ENCODE data around the gene SLAMF6.

Gene SLAMF6

DNA sequence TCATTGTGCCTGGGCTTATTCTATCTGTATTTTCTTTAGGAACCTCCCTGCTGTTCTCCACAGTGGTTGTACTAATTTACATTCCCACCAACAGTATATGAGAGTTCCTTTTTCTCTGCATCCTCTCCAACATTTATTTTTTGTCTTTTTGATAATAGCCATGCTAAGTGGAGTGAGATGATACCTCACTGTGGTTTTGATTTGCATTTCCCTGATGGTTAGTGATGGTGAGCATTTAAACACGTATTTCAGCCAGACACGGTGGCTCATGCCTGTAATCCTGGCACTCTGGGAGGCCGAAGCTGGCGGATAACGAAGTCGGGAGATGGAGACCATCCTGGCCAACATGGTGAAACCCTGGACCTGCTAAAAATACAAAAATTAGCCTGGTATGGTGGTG, 57.9 kb downstream of the SLAMF6 start:
- no peak for DNase-seq

- DNase-seq: no peak
These were observed 62.3 kb downstream of the SLAMF6 start for GRCh38 chr1:160460683-160461287.

DNA sequence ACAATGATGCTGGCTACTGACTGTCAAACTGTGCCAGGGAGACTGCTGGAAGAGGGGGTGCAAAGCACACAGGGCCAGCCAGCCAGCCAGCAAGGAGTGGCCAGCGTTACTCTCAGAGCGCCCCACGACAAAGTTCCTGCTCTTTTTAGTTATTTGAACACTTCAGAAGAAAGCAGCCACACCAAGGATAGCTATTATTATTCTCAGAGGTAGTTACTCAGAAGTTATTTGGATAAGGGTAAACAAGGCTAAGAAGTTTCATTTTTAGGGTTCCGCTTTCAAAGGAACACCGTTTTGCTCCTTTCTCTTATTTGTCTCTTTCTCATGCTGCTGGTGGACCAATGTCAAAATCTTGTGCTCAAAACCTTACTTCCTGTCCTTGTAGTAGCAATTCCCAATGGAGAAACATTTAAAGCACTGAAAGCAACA, 62.8 kb downstream of the SLAMF6 start:
- no peak for DNase-seq

- no peak for DNase-seq
These were observed 63.4 kb downstream of the SLAMF6 start for GRCh38 chr1:160459687-160460086.

DNA sequence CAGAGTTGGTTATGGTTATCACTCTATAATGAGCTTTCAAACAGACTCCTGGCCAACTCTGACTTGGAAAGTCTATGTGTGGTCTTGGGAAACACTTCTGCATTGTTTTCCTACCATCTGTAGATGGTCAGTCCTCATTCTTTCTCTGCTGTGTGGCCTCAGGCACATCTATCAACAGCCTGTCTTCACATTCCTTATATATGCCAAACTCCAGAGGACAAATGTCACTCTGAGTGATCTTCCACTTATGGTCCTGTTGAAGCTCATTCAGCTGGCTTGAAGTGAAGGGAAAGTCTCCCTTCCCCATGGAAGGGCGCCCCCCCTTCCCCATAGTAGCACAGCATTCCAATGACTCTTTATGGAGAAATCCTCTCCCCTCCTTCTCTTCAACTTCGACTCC, 64.0 kb downstream of the SLAMF6 start:
- DNase-seq: no peak

GRCh38 chr1:160455153-160455517, 67.9 kb downstream of the SLAMF6 start:
- no peak for DNase-seq

DNA sequence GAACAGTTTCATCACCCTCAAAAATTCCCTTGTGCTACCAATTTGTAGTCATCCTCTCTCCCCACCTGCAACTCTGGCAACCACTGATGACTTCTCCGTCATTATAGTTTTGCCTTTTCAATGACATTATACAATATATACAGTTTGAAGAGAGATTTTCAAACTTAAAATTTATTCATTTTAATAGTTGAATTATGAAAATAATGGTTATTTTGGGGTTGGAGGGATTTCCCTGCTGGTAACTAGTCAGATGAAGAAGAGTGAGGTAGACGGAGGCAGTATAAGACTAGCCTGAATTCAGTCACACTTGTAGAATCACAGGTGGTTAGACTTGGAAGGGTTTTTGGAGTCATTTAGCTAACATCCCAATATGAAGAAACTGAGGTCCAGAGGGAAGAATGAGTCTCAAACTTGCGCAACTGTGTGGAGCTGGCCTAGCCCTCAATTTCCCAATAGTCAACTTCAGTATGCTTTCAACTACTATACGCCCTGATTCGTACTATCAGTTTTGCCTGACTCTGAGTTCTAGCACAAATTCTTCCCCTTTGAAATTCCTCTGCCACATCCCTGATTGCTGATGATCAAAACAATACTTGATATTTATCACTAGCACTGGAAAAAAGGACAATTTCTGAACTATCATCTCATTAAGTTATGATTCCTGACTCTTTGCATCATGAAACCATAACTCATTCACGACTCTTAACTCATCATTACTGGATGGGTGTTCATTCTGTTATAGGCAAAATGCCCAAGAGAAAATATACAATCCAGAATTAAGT, 68.5 kb downstream of the SLAMF6 start:
- no peak for DNase-seq

DNA sequence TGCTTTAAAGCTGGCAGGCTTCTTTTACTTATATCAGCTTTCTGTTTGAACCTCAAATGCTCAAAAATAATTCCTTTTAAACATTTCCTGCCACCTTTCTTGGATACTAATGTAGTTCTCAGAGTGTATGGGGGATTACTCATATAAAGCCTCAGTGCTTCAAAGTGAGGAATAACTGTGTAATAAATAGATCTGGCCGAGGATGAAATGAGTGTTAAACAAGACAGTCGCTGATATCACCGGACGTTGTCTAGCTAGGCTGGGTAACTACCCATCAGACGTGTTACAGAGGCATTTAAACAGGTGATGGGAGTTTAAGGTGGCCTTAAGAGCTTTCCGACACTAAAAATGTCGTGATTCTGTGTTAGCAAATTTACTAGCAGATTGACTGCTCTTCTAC, 69.6 kb downstream of the SLAMF6 start:
- no peak for DNase-seq

DNA sequence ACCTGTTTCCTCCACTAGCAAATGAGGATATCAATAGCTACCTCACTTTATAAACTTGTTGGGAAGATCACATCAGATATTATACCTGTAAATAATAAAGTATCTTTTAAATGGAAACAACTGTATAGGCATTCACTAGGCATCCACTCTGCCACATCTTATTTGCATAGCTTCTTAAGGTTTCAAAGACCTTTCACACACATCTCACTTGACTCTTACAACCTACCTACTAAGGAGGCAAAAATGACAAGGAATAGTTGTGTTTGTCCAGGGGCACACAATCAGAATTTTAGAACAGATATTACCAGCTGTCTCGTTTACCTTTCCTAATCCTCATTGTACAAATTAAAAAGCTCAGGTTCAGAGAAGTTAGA, 71.2 kb downstream of the SLAMF6 start:
- DNase-seq: no peak

- no peak for DNase-seq
These were observed 71.8 kb downstream of the SLAMF6 start for GRCh38 chr1:160451119-160451858.

DNA sequence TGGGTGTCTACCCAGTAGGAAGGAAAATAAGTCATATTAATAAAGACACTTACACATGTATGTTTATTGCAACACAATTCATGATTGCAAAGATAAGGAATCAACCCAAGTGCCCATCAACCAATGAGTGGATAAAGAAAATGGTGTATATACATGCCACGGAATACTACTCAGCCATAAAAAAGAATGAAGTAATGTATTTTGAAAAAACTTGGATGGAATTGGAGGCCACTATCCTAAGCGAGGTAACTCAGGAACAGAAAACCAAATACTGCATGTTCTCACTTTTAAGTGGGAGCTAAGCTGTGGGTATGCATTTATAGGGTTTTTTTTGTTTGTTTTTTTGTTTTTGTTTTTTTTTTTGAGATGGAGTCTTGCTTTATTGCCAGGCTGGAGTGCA, 73.6 kb downstream of the SLAMF6 start:
- no peak for DNase-seq

- DNase-seq: no peak
These were observed 76.0 kb downstream of the SLAMF6 start for GRCh38 chr1:160446945-160447600.

- DNase-seq: no peak
These were observed 83.3 kb downstream of the SLAMF6 start for GRCh38 chr1:160439718-160440117.

GRCh38 chr1:160438935-160439334, 84.1 kb downstream of the SLAMF6 start:
- DNase-seq: no peak

DNA sequence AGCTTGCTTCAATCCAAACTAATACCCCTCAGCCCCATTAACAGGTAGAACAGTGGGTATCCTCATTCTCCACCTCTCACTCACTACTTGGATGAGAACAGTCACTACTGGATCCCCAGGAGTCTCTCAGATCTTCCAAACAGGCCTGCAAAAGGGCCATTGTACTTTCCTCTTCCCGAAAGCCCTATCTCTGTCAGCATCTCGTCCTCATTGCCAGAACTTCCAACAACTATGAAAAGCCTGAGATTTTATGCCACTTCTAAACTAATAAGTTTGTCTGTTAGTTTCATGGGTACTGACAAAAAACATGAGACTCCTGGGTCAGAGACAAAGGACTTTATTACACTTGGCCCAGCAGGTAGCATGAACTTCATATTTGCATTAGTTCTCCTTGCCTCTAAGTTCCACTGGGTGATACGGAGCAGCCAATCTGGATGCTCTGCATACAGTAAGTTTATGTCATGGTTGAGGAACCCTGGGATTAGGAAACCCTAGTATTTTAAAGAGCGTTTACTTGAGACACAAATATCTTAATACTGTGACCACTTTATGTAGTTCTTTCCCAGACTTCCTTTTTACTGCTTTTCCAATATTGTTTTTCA, 84.6 kb downstream of the SLAMF6 start:
- no peak for DNase-seq

DNA sequence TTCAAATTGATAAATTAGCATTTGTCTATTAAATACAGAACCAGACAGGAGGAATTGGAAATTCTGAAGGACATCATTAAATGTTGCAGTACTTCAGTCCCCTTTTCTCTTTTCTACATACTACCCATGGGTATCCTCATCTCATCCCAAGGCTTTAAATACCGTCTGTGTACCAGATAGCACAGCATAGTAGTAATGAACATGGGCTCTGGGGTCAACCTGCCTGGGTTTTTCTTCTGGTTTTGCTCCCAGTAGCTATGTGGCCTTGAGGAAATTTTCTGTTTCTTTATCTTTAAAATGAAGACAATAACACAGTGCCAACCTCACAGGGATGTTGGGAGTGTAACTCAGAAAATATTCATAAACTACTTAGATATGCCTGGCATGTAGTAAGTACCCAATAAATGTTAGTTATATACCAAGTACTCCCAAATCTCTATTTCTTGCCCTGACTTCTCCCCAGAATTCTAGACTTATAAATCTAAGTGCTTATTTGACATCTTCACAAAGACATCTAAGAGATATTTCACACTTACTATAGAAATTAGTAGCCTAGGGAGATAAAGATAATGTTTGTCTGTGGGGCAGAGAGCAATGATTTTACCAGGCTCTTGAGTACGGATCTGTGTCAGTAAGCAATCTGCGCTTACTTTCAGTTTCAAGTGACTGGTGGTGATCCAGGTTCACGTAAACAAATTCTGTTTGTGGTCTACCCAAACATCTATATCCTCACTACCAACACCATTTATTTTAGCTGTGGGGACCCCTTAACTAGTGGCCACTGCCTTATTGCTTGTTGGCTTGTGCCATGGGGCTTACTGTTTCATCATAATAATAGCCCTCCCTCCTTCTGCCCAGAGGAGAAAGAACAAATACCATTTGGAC, 85.4 kb downstream of the SLAMF6 start:
- no peak for DNase-seq

- DNase-seq: no peak
These were observed 86.1 kb downstream of the SLAMF6 start for GRCh38 chr1:160436966-160437365.
